PC-9 (cell line): ENCODE measurements around the gene APOLD1. TPM values are rescaled to one million over a fixed set of nuclear protein-coding genes. Genes with fewer than 3 reads are reported as not detected.

Experiments used
- BruUV-seq: library from RNA; stranded (reverse); fragments of 400-500 nt; replicated peaks from 2 replicates; lab custom pipeline; 2021; lab: Mats Ljungman, UMichigan
- CTCF ChIA-PET: fragments of 300-600 bp; sonication (Branson Sonifier 250); formaldehyde crosslinking; loops from one replicate; lab custom pipeline; 2022; ENCODE audit warnings: antibody characterized with exemption; lab: Charles Lee
- POLR2A ChIA-PET: fragments of 300-600 bp; sonication (Branson Sonifier 250); formaldehyde crosslinking; loops from one replicate; lab custom pipeline; 2022; ENCODE audit warnings: antibody characterized with exemption; ENCODE audit not compliant: unreplicated experiment; lab: Charles Lee
- DNase-seq, 2 experiments: peaks; one replicate each; pipeline versions ENCODE4 v3.0.0 to v3.0.0-alpha.2; 2015 to 2022; ENCODE audit warnings: mixed read lengths in 1 of 2
- H2AFZ ChIP-seq: fragments of 200-600 bp; sonication (generic); 2 replicates; pipeline ENCODE4 v1.8.1; 2017; ENCODE audit warnings: antibody characterized with exemption
- H3F3A ChIP-seq: fragments of 200-600 bp; sonication (generic); 2 replicates; pipeline ENCODE4 v1.8.1; 2017; ENCODE audit warnings: antibody characterized with exemption, mild to moderate bottlenecking, low read depth; ENCODE audit not compliant: insufficient read depth
- H3K27ac ChIP-seq: fragments of 200-600 bp; sonication (generic); 2 replicates; pipeline ENCODE4 v1.6.1; 2016; ENCODE audit warnings: mixed run types
- H3K27me3 ChIP-seq: fragments of 200-600 bp; sonication (generic); 2 replicates; pipeline ENCODE4 v1.6.1; 2016; ENCODE audit warnings: low read depth, mixed run types; ENCODE audit not compliant: insufficient read depth
- H3K36me3 ChIP-seq: fragments of 200-600 bp; sonication (generic); 2 replicates; pipeline ENCODE4 v1.6.1; 2016; ENCODE audit warnings: low read depth, mixed run types
- H3K4me1 ChIP-seq: fragments of 200-600 bp; sonication (generic); replicated peaks from 2 replicates; pipeline ENCODE4 v1.6.1; 2016; ENCODE audit warnings: mixed run types; ENCODE audit not compliant: insufficient read depth
- H3K4me2 ChIP-seq: fragments of 200-600 bp; sonication (generic); 2 replicates; pipeline ENCODE4 v1.6.1; 2017; ENCODE audit warnings: mixed run types
- H3K4me3 ChIP-seq: fragments of 200-600 bp; sonication (generic); 2 replicates; pipeline ENCODE4 v1.6.1; 2016; ENCODE audit warnings: mixed run types
- H3K79me2 ChIP-seq: fragments of 200-600 bp; sonication (generic); 2 replicates; pipeline ENCODE4 v1.6.1; 2017; ENCODE audit warnings: low read depth, mixed run types
- H3K9me2 ChIP-seq: fragments of 200-600 bp; sonication (generic); 2 replicates; pipeline ENCODE4 v1.8.1; 2017; ENCODE audit warnings: mild to moderate bottlenecking; ENCODE audit not compliant: insufficient read depth
- H3K9me3 ChIP-seq: fragments of 200-600 bp; sonication (generic); 2 replicates; pipeline ENCODE4 v1.8.1; 2016; ENCODE audit warnings: low read depth; ENCODE audit not compliant: insufficient read depth
- H4K20me1 ChIP-seq: fragments of 200-600 bp; sonication (generic); 2 replicates; pipeline ENCODE4 v1.8.1; 2017; ENCODE audit not compliant: insufficient read depth
- CTCF ChIP-seq: fragments of 200-600 bp; sonication (generic); conservative IDR thresholded peaks from 2 replicates; pipeline ENCODE4 v1.6.1; 2017; ENCODE audit warnings: mixed run types, antibody characterized with exemption, mild to moderate bottlenecking, moderate library complexity
- EZH2 ChIP-seq: fragments of 200-600 bp; sonication (generic); IDR thresholded peaks from 2 replicates; pipeline ENCODE4 v1.8.0; 2017; ENCODE audit warnings: antibody characterized with exemption, low read depth
- intact Hi-C: fragments of 100-400 bp; cut with micrococcal nuclease; formaldehyde crosslinking; loops from one replicate; pipeline ENCODE4 v1.10.0; 2022; ENCODE audit not compliant: unreplicated experiment
- total RNA-seq: library from RNA; stranded (reverse); gene quantifications from 2 replicates; pipeline ENCODE4 v1.2.3, GENCODE V29; 2021

The APOLD1 gene
- total RNA-seq, 1 experiment from 2014 or later = 23.3 TPM

- Histone ChIP-seq H3K79me2 (0 out of 2 replicates have a peak, but pooled peaks cover 12% of the 10 kb centered on the region), H3K9me2 (no peaks in the 10 kb centered on the region), H4K20me1 (no peaks in the 10 kb centered on the region), H3K4me2 (peak overlapping the region; percentile 89), H3F3A (peaks cover 62% of the 10 kb centered on the region), H3K4me1 (peaks cover 91% of the 10 kb centered on the region), H3K4me3 (peak overlapping the region; percentile 47; the same call in 1 of the 2 replicates), H3K27me3 (no peaks in the 10 kb centered on the region), H3K27ac (peak overlapping the region; percentile 100), H3K36me3 (no peaks in the 10 kb centered on the region), H3K9me3 (no peaks in the 10 kb centered on the region), H2AFZ (no peak overlapping the region)
- no TSS peak for BruUV-seq
- ChIA-PET POLR2A (interaction anchor here (0.6 to 1.9 kb wide), 22 partner anchors 8 to 441 kb away, joined by 3 to 24 read pairs (median 6); partner anchors contain the start of gene GPRC5A), CTCF (interaction anchor here (0.6 to 2.0 kb wide), 7 partner anchors 9 to 361 kb away, joined by 3 to 9 read pairs (median 4); no protein-coding TSS in a partner anchor)
- TF ChIP-seq EZH2 (no peak), CTCF (no peak)
- peak; percentile 97 to 100 for DNase-seq
- intact Hi-C loops = loop anchor here (1.0 to 5.0 kb wide), 4 partner anchors 37 to 419 kb away; no protein-coding TSS in a partner anchor
These were observed 17.7 kb downstream of the APOLD1 start for GRCh38 chr12:12803186-12803585.

DNA sequence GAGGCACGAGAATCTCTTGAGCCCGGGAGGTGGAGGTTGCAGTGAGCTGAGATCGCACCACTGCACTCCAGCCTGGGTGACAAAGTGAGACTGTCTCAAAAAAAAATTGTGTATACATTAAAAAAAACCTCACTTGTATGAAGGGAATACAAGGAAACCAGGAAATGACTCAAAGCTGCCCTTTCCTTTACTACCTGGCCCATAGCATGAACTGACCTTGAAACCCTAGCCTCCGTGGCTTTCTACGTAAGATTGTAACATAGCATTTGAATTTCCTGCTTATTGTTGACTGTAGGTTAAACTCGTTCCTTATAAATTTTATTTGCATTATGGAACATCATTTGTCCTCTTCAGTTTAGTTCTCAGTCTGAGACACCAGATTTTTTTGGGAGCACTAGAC lies 18.6 kb downstream of the APOLD1 start:
- Histone ChIP-seq H3K4me2 (peak overlapping the region; percentile 89), H3F3A (peaks cover 67% of the 10 kb centered on the region), H3K4me1 (peaks cover 92% of the 10 kb centered on the region), H3K79me2 (0 out of 2 replicates have a peak, but pooled peaks cover 12% of the 10 kb centered on the region), H3K36me3 (no peaks in the 10 kb centered on the region), H3K27ac (peak overlapping the region; percentile 100), H3K9me3 (no peaks in the 10 kb centered on the region), H3K9me2 (no peaks in the 10 kb centered on the region), H4K20me1 (no peaks in the 10 kb centered on the region), H2AFZ (no peak overlapping the region), H3K27me3 (no peaks in the 10 kb centered on the region), H3K4me3 (peak overlapping the region; percentile 47)
- TSS peak; percentile 66 for BruUV-seq
- TF ChIP-seq EZH2 = no peak
- no peak for TF ChIP-seq CTCF
- ChIA-PET POLR2A (interaction anchor here (0.6 to 1.9 kb wide), 20 partner anchors 11 to 660 kb away, joined by 3 to 24 read pairs (median 9); partner anchors contain the start of gene GPRC5A), CTCF (interaction anchor here (0.6 to 2.0 kb wide), 5 partner anchors 11 to 666 kb away, joined by 3 to 9 read pairs (median 6); no protein-coding TSS in a partner anchor)
- peak; percentile 64 to 97 for DNase-seq
- intact Hi-C loops = loop anchor here (1.0 to 5.0 kb wide), 9 partner anchors 10 to 418 kb away; no protein-coding TSS in a partner anchor

DNA sequence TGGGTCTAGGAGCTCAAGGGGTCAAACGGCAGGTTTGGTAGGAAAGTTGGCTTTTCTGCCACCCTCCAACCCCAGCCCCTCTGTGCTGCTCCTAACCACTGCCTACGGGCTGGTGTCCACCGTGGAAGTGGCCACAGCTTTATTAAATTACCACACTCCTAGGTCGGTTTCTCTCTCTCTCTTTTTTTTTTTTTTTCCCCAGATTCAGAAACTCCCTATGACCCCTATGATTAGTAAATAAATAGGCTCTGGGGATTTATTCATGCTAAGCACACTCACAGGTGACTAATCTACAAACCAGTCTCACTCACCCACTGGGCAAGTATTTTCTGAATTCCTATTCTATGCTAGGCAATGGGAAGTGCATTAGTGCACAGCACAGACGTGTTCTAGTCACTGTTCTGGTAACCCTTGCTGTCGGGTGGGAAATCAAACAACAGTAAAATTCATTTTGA lies 19.0 kb downstream of the APOLD1 start:
- Histone ChIP-seq H3K4me3 (peak overlapping the region; percentile 47), H2AFZ (no peak overlapping the region)
- CTCF ChIA-PET = interaction anchor here (0.6 to 2.0 kb wide), 5 partner anchors 10 to 665 kb away, joined by 3 to 9 read pairs (median 6); no protein-coding TSS in a partner anchor

More for the DNA sequence above, 19.0 kb downstream of the APOLD1 start:
- 0 out of 2 replicates have a peak, but pooled peaks cover 12% of the 10 kb centered on the region for H3K79me2 ChIP-seq
- peak; percentile 70 to 99 for DNase-seq
- peak overlapping the region; percentile 89 for H3K4me2 ChIP-seq
- no peak for TF ChIP-seq CTCF
- TF ChIP-seq EZH2 = no peak
- no peaks in the 10 kb centered on the region for H4K20me1 ChIP-seq
- H3K9me3 ChIP-seq = no peaks in the 10 kb centered on the region
- no peaks in the 10 kb centered on the region for H3K27me3 ChIP-seq
- H3K36me3 ChIP-seq = no peaks in the 10 kb centered on the region
- intact Hi-C loops = loop anchor here (1.0 to 5.0 kb wide), 9 partner anchors 10 to 418 kb away; no protein-coding TSS in a partner anchor
- peaks cover 71% of the 10 kb centered on the region for H3F3A ChIP-seq
- no peaks in the 10 kb centered on the region for H3K9me2 ChIP-seq
- BruUV-seq = no TSS peak
- H3K27ac ChIP-seq = peak overlapping the region; percentile 100
- H3K4me1 ChIP-seq = peaks cover 91% of the 10 kb centered on the region
- POLR2A ChIA-PET = interaction anchor here (0.6 to 1.9 kb wide), 17 partner anchors 12 to 659 kb away, joined by 3 to 24 read pairs (median 11); partner anchors contain the start of gene GPRC5A
